ENCODE measurements around the gene RCAN1. TPM values are rescaled to one million over a fixed set of nuclear protein-coding genes. Genes with fewer than 3 reads are reported as not detected.

Gene RCAN1
- total and polyA plus RNA-seq, 2 of the 13 experiments (the other 11 are each of a cell fraction or from before 2014, with no cell fraction given): 9.4 to 34.1 TPM

GRCh38 chr21:34544032-34544496, 70.8 kb downstream of the RCAN1 start (continued):
- TF ChIP-seq ZNF512B (CRISPR knock-in tag; IDR thresholded peaks at IDR 0.05; ENCODE audit: borderline replicate concordance): no peak
- TF ChIP-seq RBFOX2 (IDR thresholded peaks at IDR 0.05; ENCODE audit: low read depth, low read length): no peak
- peak; percentile 15; the same call in 1 of the 2 replicates for TF ChIP-seq ZBTB33 (CRISPR knock-in tag; IDR thresholded peaks at IDR 0.05)
- no peak for TF ChIP-seq RCOR2 (CRISPR knock-in tag; IDR thresholded peaks at IDR 0.05)
- no peak for TF ChIP-seq SP5 (CRISPR knock-in tag; IDR thresholded peaks at IDR 0.05; ENCODE audit: borderline replicate concordance, low read depth)
- no peak for TF ChIP-seq YEATS2 (CRISPR knock-in tag; IDR thresholded peaks at IDR 0.05; ENCODE audit: borderline replicate concordance)
- TF ChIP-seq ZFP41 (CRISPR knock-in tag; IDR thresholded peaks at IDR 0.05; ENCODE audit: borderline replicate concordance): no peak
- no peak for TF ChIP-seq ARID2 (CRISPR knock-in tag; IDR thresholded peaks at IDR 0.05; ENCODE audit: borderline replicate concordance)
- TF ChIP-seq SP4 (CRISPR knock-in tag; IDR thresholded peaks at IDR 0.05): no peak
- no peak for TF ChIP-seq ZNF296 (CRISPR knock-in tag; conservative IDR thresholded peaks at IDR 0.05)
- TF ChIP-seq ZSCAN5A (CRISPR knock-in tag; IDR thresholded peaks at IDR 0.05; ENCODE audit: borderline replicate concordance): no peak
- no peak for TF ChIP-seq BCL3 (CRISPR knock-in tag; IDR thresholded peaks at IDR 0.05)
- no peak for TF ChIP-seq NFYB (CRISPR knock-in tag; IDR thresholded peaks at IDR 0.05)
- no peak for TF ChIP-seq ZNF883 (CRISPR knock-in tag; IDR thresholded peaks at IDR 0.05; ENCODE audit: not compliant biosample characterization)
- TF ChIP-seq ZNF17 (CRISPR knock-in tag; IDR thresholded peaks at IDR 0.05): no peak
- peak; percentile 48; the same call in 1 of the 2 replicates for TF ChIP-seq ARID5B (CRISPR knock-in tag; IDR thresholded peaks at IDR 0.05)
- TF ChIP-seq POLR2AphosphoS5 (IDR thresholded peaks at IDR 0.05; ENCODE audit: low read depth, low read length): no peak

All from HepG2 (cell line).